Cardiac muscle cell (in vitro differentiated cells and primary cell): ENCODE results near the gene GSG1. TPM values are rescaled to one million over a fixed set of nuclear protein-coding genes. Genes with fewer than 3 reads are reported as not detected.
"Not testable (repeated sequence)": the region's sequence is repeated elsewhere in the genome, so short reads cannot be mapped to it uniquely, and the experiment has no call there.

Source experiments
- DNase-seq, 2 donors: peaks; one replicate each; pipeline versions ENCODE4 v3.0.0 to v3.0.0-alpha.2; 2010 to 2017; ENCODE audit warnings: low read depth in 1 of 2, low spot score in 1 of 2
- H3K27ac ChIP-seq: fragments of 200-600 bp; sonication (generic); 2 replicates; pipeline ENCODE4 v1.5.1; 2016
- H3K27me3 ChIP-seq: fragments of 200-600 bp; sonication (generic); 2 replicates; pipeline ENCODE4 v1.6.0; 2016; ENCODE audit warnings: control low read depth
- H3K36me3 ChIP-seq: fragments of 200-600 bp; sonication (generic); 2 replicates; pipeline ENCODE4 v1.5.1; 2016; ENCODE audit warnings: control low read depth
- H3K4me1 ChIP-seq: fragments of 200-600 bp; sonication (generic); 2 replicates; pipeline ENCODE4 v1.8.1; 2017; ENCODE audit warnings: low read depth, mild to moderate bottlenecking, mixed run types
- H3K4me3 ChIP-seq: fragments of 200-600 bp; sonication (generic); 2 replicates; pipeline ENCODE4 v1.5.1; 2016; ENCODE audit warnings: mild to moderate bottlenecking
- H3K9me3 ChIP-seq: fragments of 200-600 bp; sonication (generic); 2 replicates; pipeline ENCODE4 v1.5.1; 2017; ENCODE audit warnings: low read depth, mild to moderate bottlenecking, control low read depth
- polyA plus RNA-seq: library from polyadenylated mRNA; unstranded; fragments of >200 nt; fragmentation: Nextera tagmentation; extraction: Ambion mirVana; gene quantifications from 2 replicates; pipeline ENCODE4 v1.2.1, GENCODE V29; 2016
- total RNA-seq: library from RNA; depleted of rRNA; stranded (reverse); fragments of >200 nt; gene quantifications from 2 replicates; pipeline ENCODE4 v1.2.3, GENCODE V29; 2016
- TF ChIP-seq, protein P1 (sequence below): IDR thresholded peaks from 2 replicates; pipeline ENCODE4 v1.5.1; 2012; ENCODE audit warnings: low read depth, mild to moderate bottlenecking, low read length

The GSG1 gene
- total and polyA plus RNA-seq, 2 experiments from 2014 or later = 0.12 TPM; not detected in 1

DNA sequence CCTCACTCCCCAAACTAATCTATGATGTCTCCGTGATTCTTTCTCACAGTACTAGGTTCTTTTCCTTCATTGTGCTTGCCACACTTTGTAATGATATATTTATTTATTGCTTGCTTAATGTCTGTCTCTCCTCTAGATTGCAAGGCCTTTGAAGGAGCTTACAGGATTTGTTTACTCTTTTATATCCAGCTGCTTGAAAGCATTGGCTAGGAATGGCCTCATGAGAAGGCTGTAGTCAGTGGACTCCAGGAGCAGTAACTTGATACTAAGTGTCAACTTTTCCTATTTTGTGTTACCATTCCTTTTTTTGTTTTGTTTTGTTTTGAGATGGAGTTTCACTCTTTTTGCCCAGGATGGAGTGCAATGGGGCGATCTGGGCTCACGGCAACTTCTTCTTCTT is 66.6 kb downstream of the GSG1 start:
- no peak for DNase-seq
- Histone ChIP-seq H3K4me1 (no peaks in the 10 kb centered on the region), H3K27ac (no peak overlapping the region), H3K4me3 (no peak overlapping the region), H3K27me3 (no peaks in the 10 kb centered on the region), H3K36me3 (no peaks in the 10 kb centered on the region), H3K9me3 (no peaks in the 10 kb centered on the region)
- TF ChIP-seq, protein P1, sequence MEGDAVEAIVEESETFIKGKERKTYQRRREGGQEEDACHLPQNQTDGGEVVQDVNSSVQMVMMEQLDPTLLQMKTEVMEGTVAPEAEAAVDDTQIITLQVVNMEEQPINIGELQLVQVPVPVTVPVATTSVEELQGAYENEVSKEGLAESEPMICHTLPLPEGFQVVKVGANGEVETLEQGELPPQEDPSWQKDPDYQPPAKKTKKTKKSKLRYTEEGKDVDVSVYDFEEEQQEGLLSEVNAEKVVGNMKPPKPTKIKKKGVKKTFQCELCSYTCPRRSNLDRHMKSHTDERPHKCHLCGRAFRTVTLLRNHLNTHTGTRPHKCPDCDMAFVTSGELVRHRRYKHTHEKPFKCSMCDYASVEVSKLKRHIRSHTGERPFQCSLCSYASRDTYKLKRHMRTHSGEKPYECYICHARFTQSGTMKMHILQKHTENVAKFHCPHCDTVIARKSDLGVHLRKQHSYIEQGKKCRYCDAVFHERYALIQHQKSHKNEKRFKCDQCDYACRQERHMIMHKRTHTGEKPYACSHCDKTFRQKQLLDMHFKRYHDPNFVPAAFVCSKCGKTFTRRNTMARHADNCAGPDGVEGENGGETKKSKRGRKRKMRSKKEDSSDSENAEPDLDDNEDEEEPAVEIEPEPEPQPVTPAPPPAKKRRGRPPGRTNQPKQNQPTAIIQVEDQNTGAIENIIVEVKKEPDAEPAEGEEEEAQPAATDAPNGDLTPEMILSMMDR = no peak

DNA sequence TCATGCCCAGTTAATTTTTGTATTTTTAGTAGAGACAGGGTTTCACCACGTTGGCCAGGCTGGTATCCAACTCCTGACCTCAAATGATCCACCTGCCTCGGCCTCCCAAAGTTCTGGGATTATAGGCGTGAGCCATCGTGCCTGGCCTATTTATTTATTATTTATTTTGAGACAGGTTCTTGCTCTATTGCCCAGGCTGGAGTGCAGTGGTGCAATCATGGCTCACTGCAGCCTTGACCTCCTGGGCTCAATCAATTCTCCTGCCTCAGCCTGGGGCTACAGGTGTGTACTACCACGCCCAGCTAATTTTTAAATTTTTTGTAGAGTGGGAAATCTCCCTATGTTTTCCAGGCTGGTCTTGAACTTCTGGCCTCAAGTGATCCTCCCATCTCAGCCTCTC is 68.1 kb downstream of the GSG1 start:
- DNase-seq, H3K27ac ChIP-seq, H3K4me3 ChIP-seq, H3K9me3 ChIP-seq, H3K27me3 ChIP-seq, H3K4me1 ChIP-seq, H3K36me3 ChIP-seq: not testable (repeated sequence)

Other genes with a start within 250 kb of the GSG1 start
- 0.53 and 1.5 TPM in 2 replicates for gene GPRC5A, start 212.1 kb downstream of the GSG1 start, total RNA-seq
- 0.23 and 0.24 TPM in 2 replicates for gene GPRC5A, start 212.1 kb downstream of the GSG1 start, polyA plus RNA-seq
- gene GPRC5D, start 151.5 kb downstream of the GSG1 start, total RNA-seq = not detected in 2 replicates
- gene GPRC5D, start 151.5 kb downstream of the GSG1 start, polyA plus RNA-seq = 0.35 TPM in 1 of 2 replicates, not detected in the other
- gene HEBP1, start 103.4 kb downstream of the GSG1 start, total RNA-seq = 15.3 and 31.2 TPM in 2 replicates
- 44.1 and 70.0 TPM in 2 replicates for gene HEBP1, start 103.4 kb downstream of the GSG1 start, polyA plus RNA-seq
- gene FAM234B, start 59.3 kb downstream of the GSG1 start, total RNA-seq = 6.4 and 6.9 TPM in 2 replicates
- gene FAM234B, start 59.3 kb downstream of the GSG1 start, polyA plus RNA-seq = 4.5 and 5.0 TPM in 2 replicates
- 0.30 and 1.7 TPM in 2 replicates for gene EMP1, start 93.1 kb upstream of the GSG1 start, total RNA-seq
- 0.11 and 1.7 TPM in 2 replicates for gene EMP1, start 93.1 kb upstream of the GSG1 start, polyA plus RNA-seq